HUES64 (cell line): ENCODE data around the gene SRP9.
"Not testable (repeated sequence)": the region's sequence is repeated elsewhere in the genome, so short reads cannot be mapped to it uniquely, and the experiment has no call there.

Source experiments
- H3K27ac ChIP-seq: 2 replicates; pipeline ENCODE4 v1.7.0; 2013; ENCODE audit warnings: low read depth, low read length, inconsistent platforms
- H3K27me3 ChIP-seq: 2 replicates; pipeline ENCODE4 v1.6.1; 2013; ENCODE audit warnings: mild to moderate bottlenecking, low read length; ENCODE audit not compliant: insufficient read depth
- H3K36me3 ChIP-seq: 2 replicates; pipeline ENCODE4 v1.6.1; 2013; ENCODE audit warnings: mild to moderate bottlenecking, low read length; ENCODE audit not compliant: insufficient read depth
- H3K4me1 ChIP-seq: 2 replicates; pipeline ENCODE4 v1.6.1; 2013; ENCODE audit warnings: mild to moderate bottlenecking, low read length, moderate library complexity; ENCODE audit not compliant: insufficient read depth
- H3K4me3 ChIP-seq: 2 replicates; pipeline ENCODE4 v1.5.1; 2013; ENCODE audit warnings: mild to moderate bottlenecking, low read length, moderate library complexity
- H3K9ac ChIP-seq: 2 replicates; pipeline ENCODE4 v1.6.1; 2013; ENCODE audit warnings: mild to moderate bottlenecking, low read depth, low read length
- H3K9me3 ChIP-seq: 2 replicates; pipeline ENCODE4 v1.6.1; 2013; ENCODE audit warnings: low read depth, low read length; ENCODE audit not compliant: insufficient read depth
- WGBS: fragments of 150-250, 120-280 bp; methylation state at CpG from one replicate; pipeline ENCODE4 v1.1.7; 2013; ENCODE audit warnings: missing lambda C conversion rate; 5-methylcytosine and 5-hydroxymethylcytosine counted together

SRP9 gene

DNA sequence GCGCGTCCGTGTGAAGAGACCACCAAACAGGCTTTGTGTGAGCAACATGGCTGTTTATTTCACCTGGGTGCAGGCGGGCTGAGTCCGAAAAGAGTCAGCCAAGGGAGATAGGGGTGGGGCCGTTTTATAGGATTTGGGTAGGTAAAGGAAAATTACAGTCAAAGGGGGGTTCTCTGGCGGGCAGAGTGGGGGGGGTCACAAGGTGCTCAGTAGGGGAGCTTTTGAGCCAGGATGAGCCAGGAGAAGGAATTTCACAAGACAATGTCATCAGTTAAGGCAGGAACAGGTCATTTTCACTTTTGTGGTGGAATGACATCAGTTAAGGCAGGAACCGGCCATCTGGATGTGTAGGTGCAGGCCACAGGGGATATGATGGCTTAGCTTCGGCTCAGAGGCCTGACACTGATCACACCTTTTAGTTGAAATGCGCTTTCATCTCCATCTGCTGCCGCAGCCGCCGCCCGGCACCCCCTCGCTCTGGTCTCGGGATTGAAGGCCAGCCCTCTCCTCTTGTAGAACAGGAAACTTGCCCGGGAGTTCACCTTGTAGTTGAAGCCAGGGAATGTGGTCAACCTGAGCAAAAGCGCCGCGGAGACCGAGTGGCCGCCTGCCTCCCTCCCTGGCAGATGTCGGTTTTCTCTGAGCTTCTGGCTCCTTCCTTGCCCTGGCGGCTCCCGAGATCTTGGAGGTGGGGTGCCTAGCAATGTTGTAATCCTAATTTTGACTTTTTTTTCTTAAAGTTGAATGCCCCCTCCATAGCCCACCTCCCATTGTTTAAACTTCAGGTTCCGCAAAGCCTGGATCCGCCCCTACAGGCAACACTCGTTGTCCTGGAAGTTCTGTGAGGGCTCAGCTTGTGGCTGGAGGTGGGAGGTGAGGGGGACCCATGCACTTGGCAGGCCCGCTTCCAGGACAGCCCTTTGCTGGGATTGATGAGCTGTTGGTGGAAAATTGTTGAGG lies 33.2 kb downstream of the SRP9 start:
- Histone ChIP-seq H3K4me3 (peak overlapping the region; percentile 80), H3K27ac (peak overlapping the region; percentile 56; the same call in 1 of the 2 replicates), H3K4me1 (peaks cover 19% of the 10 kb centered on the region), H3K9ac (peak overlapping the region; percentile 79)
- 3% methylated on average over 29 of the region's 29 CpGs for WGBS
- not testable (repeated sequence) for H3K36me3 ChIP-seq, H3K27me3 ChIP-seq, H3K9me3 ChIP-seq

- Histone ChIP-seq H3K9ac (peak overlapping the region; percentile 39; the same call in 1 of the 2 replicates), H3K27me3 (peaks cover 6% of the 10 kb centered on the region; the same call in 1 of the 2 replicates), H3K9me3 (no peaks in the 10 kb centered on the region), H3K4me1 (peaks cover 21% of the 10 kb centered on the region), H3K4me3 (peak overlapping the region; percentile 80), H3K27ac (no peak overlapping the region), H3K36me3 (no peaks in the 10 kb centered on the region)
- WGBS, result 61% methylated on average over 9 of the region's 10 CpGs
Observed at GRCh38 chr1:225811622-225812487, 34.2 kb downstream of the SRP9 start.

GRCh38 chr1:225812488-225813213 lies 35.0 kb downstream of the SRP9 start:
- WGBS, result 96% methylated on average over 8 of the region's 8 CpGs
- H3K27ac ChIP-seq, result no peak overlapping the region
- no peak overlapping the region for H3K4me3 ChIP-seq
- H3K27me3 ChIP-seq, result peaks cover 6% of the 10 kb centered on the region; the same call in 1 of the 2 replicates
- H3K9me3 ChIP-seq, result no peaks in the 10 kb centered on the region
- peaks cover 29% of the 10 kb centered on the region for H3K4me1 ChIP-seq
- no peaks in the 10 kb centered on the region for H3K36me3 ChIP-seq
- H3K9ac ChIP-seq, result no peak overlapping the region

- H3K9me3 ChIP-seq, result no peaks in the 10 kb centered on the region
- no peak overlapping the region for H3K27ac ChIP-seq
- H3K36me3 ChIP-seq, result no peaks in the 10 kb centered on the region
- no peak overlapping the region for H3K9ac ChIP-seq
- WGBS, result 76% methylated on average over 9 of the region's 10 CpGs
- H3K27me3 ChIP-seq, result peaks cover 6% of the 10 kb centered on the region; the same call in 1 of the 2 replicates
- peaks cover 37% of the 10 kb centered on the region for H3K4me1 ChIP-seq
- no peak overlapping the region for H3K4me3 ChIP-seq
Observed at GRCh38 chr1:225813214-225813964, 35.8 kb downstream of the SRP9 start.

DNA sequence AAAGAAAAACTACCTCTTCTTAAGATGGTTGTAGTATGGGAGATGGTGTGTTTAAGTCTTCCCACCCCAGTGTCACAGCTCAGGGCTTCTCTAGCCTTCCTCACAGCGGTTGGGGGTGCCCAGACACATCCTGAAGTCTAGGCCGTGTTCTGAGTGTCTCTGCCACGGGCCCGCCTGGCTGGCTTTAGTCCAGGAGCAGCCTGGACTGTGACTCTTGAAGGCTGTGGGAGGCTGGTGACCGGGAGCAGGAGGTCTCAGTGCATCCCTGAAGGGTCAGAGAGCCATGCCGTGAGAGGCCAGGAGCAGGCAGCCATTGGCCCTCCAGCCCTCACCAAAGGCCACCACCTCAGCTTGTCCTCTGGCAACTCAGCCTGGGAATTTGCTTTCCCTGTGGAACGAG lies 36.8 kb downstream of the SRP9 start:
- H3K9ac ChIP-seq, result no peak overlapping the region
- no peaks in the 10 kb centered on the region for H3K36me3 ChIP-seq
- WGBS, result 85% methylated on average over 7 of the region's 7 CpGs
- H3K27me3 ChIP-seq, result peaks cover 6% of the 10 kb centered on the region; the same call in 1 of the 2 replicates
- peaks cover 38% of the 10 kb centered on the region for H3K4me1 ChIP-seq
- H3K27ac ChIP-seq, result no peak overlapping the region
- H3K9me3 ChIP-seq, result no peaks in the 10 kb centered on the region
- no peak overlapping the region for H3K4me3 ChIP-seq

GRCh38 chr1:225815090-225815489 lies 37.5 kb downstream of the SRP9 start:
- H3K4me1 ChIP-seq, result peaks cover 38% of the 10 kb centered on the region
- H3K27me3 ChIP-seq, H3K9me3 ChIP-seq, H3K9ac ChIP-seq, H3K4me3 ChIP-seq, H3K36me3 ChIP-seq, H3K27ac ChIP-seq: not testable (repeated sequence)
- WGBS, result 99% methylated on average over 6 of the region's 7 CpGs

GRCh38 chr1:225815526-225816178 lies 38.0 kb downstream of the SRP9 start:
- Histone ChIP-seq H3K9ac (no peak overlapping the region), H3K9me3 (no peaks in the 10 kb centered on the region), H3K36me3 (no peaks in the 10 kb centered on the region), H3K27me3 (peaks cover 6% of the 10 kb centered on the region; the same call in 1 of the 2 replicates), H3K4me3 (no peak overlapping the region), H3K27ac (no peak overlapping the region), H3K4me1 (peaks cover 38% of the 10 kb centered on the region)
- WGBS, result 89% methylated on average over 17 of the region's 17 CpGs

DNA sequence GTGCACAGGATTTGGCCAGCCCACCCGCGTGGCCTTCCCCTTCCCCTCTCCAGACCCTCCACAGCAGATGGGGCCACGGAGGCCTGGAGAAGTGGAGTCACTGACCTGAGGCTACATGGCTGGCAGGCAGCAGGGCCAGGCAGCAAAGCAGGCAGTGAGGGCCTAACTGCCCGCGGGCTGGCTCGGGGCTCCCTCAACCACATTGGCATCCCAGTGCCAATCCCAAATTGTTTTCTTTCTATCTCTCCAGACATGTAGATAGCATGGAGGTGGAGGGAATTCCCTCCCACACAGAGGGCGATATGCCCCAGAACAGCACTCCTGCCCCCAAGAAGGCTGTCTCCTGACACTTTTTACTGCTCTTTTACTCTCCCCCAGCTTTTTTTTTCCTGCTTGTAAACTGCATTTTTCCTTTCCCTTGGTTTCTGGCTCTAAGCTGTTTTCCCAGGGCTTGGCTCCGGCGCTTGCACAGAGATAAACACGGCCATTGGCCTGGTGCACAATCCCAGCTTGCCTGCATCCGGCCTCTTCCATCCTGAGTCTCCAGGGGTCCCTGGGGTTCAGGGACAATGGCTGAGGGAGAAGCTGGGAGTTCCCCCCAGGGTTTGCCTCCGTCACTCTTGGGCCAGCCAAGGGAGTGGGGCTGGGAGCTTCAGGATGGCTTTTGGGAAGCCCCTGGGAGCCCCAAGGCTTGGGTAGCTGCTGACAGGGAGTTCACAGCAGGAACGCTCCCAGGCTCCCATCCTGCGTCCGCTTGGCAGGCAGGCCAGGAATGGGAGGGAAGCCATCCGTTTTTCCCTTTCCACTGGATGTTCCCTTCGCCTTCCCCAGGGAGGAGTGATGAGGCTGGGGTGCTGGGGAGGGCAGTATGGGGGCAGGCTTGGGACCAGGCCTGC lies 39.3 kb downstream of the SRP9 start:
- no peaks in the 10 kb centered on the region for H3K27me3 ChIP-seq
- H3K36me3 ChIP-seq, result peaks cover 4% of the 10 kb centered on the region; the same call in 1 of the 2 replicates
- H3K27ac ChIP-seq, result peak overlapping the region; percentile 53
- peak overlapping the region; percentile 31 for H3K9ac ChIP-seq
- H3K4me3 ChIP-seq, result no peak overlapping the region
- no peaks in the 10 kb centered on the region for H3K9me3 ChIP-seq
- peaks cover 31% of the 10 kb centered on the region for H3K4me1 ChIP-seq
- 83% methylated on average over 17 of the region's 17 CpGs for WGBS

- Histone ChIP-seq H3K27ac (peak overlapping the region; percentile 53), H3K9ac (peak overlapping the region; percentile 31)
Observed at GRCh38 chr1:225817611-225818061, 40.0 kb downstream of the SRP9 start.

More at GRCh38 chr1:225817611-225818061, 40.0 kb downstream of the SRP9 start:
- Histone ChIP-seq H3K36me3 (peaks cover 8% of the 10 kb centered on the region), H3K4me1 (peaks cover 31% of the 10 kb centered on the region), H3K4me3 (no peak overlapping the region), H3K27me3 (no peaks in the 10 kb centered on the region), H3K9me3 (no peaks in the 10 kb centered on the region)
- 68% methylated on average over 8 of the region's 8 CpGs for WGBS
